ENCODE results near the gene CYTH3.
A peak's percentile ranks its signal among the peaks of the same experiment; 100 is the strongest.

Gene CYTH3

DNA sequence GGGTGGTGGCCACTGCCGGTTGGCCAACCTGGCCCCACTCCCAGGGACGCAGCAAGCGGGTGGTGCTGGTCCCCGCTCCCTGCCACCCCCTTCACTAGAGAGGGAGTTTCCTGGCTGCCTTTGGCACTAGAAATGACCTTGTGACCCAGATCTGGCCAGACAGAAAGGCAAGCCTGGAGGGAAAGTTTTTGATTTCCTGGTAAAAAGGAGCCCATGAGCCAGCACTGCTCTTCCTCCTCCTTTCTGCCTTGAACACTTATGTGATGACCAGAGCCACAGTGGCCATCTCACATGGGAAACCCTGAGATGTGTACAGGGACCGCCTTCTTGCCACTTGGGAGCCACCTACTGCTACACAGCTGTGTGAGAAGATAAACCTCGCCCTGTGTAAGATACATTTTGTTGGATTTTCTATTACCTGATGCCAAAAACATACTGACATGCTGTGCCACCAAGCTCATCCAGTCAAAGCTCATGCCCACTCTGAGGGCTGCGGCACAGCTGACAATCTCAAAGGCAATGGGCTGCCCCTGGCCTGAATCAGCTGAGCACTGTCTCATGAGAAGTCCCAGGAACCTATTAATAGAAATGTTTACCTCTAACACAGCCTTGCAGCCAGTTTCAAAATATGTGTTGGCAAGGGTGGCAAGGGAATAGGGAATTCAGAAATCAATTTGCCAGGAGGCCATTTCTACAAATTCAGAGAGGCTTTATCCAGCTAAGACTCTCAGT, 94.0 kb downstream of the CYTH3 start:
- peaks cover 17% of the 10 kb centered on the region for H3K4me1 Mint-ChIP-seq
- TF ChIP-seq CTCF (IDR thresholded peaks at IDR 0.05; ENCODE audit: unreplicated experiment in 3 of 3), result no peak
- H3K4me3 Mint-ChIP-seq, result no peak overlapping the region
- no peaks in the 10 kb centered on the region for H3K9me3 Mint-ChIP-seq
- H3K27ac Mint-ChIP-seq, result no peak overlapping the region
- H3K27me3 Mint-ChIP-seq (ENCODE audit: low read depth), result no peaks in the 10 kb centered on the region
- peaks cover 24% of the 10 kb centered on the region for H3K36me3 Mint-ChIP-seq (ENCODE audit: low read depth)

DNA sequence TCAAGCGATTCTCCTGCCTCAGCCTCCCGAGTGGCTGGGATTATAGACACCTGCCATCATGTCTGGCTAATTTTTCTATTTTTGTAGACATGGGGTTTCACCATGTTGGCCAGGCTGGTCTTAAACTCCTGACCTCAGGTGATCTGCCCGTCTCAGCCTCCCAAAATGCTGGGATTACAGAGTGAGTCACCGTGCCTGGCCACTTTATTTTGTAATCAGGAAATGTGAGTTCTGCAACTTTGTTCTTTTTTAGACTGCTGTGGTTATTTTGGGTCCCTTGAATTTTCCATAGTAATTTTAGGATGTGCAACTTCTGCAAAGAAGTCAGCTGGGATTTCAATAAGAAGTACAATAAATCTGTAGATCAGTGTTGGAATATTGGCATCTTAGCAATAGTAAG, 96.8 kb downstream of the CYTH3 start:
- TF ChIP-seq CTCF (IDR thresholded peaks at IDR 0.05; ENCODE audit: unreplicated experiment in 3 of 3), result no peak
- H3K4me3 Mint-ChIP-seq, result no peak overlapping the region
- no peak overlapping the region for H3K27ac Mint-ChIP-seq

DNA sequence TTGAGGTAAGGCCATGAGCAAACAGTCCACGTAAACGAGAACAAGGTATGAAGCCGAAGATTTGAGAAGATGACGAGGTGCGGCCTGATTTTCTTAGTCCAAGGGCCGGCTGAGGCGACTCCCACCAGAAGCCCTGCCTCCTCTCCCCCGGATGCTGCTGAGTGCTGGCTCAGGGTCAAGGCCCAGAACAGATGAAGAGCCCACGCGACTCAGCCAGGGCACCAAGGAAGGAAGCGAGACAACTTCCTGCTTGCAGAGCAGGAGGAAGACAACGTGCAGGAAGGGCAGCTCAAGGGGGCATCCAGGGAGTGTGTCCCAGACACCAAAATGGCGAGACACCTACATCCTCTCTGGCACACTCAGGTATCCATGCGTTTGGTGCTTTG, 99.5 kb downstream of the CYTH3 start:
- H3K4me1 Mint-ChIP-seq, result peaks cover 34% of the 10 kb centered on the region
- peak overlapping the region in 1 of 3 experiments; percentile 54 for H3K27ac Mint-ChIP-seq
- no peak overlapping the region for H3K4me3 Mint-ChIP-seq
- TF ChIP-seq CTCF (IDR thresholded peaks at IDR 0.05; ENCODE audit: unreplicated experiment in 3 of 3), result no peak
- peaks cover 32% of the 10 kb centered on the region for H3K36me3 Mint-ChIP-seq (ENCODE audit: low read depth)
- no peaks in the 10 kb centered on the region for H3K9me3 Mint-ChIP-seq
- no peaks in the 10 kb centered on the region for H3K27me3 Mint-ChIP-seq (ENCODE audit: low read depth)

More for the DNA sequence above, 96.8 kb downstream of the CYTH3 start:
- Mint-ChIP-seq H3K4me1 (peaks cover 19% of the 10 kb centered on the region), H3K36me3 (ENCODE audit: low read depth) (peaks cover 27% of the 10 kb centered on the region), H3K27me3 (ENCODE audit: low read depth) (no peaks in the 10 kb centered on the region), H3K9me3 (no peaks in the 10 kb centered on the region)

DNA sequence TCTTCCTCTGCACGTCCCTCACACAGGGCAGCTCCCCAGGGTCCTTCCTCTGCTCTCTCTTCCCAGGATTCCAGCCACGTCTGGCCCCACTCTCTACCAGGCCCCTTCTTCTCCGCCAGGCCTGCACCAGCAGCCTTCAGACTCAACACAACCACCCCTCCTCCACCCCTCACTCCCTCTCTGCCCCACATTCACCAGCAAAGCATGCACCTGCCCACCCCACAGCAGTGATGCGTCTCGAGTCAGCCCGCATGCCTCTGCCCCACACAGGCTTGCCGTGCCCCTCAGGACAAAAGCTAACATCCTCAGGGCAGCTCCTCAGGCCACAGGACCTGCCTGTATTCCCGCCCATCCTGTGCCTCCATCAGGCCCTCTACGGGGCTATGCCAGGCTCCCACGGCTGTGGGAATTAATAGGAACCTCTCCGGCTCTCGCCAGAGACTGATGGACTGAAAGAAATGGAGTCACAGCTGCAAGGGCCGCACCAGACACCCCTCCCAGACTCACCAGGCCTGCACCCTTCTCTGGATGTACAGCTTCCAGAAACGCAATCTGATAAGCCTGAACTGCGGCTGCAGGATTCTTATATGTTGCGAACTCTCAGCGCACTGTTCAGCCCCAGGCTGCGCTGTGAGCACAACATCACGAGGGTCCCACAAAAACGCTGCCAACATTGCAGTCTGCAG, 100.1 kb downstream of the CYTH3 start:
- Mint-ChIP-seq H3K27me3 (ENCODE audit: low read depth) (no peaks in the 10 kb centered on the region), H3K36me3 (ENCODE audit: low read depth) (peaks cover 32% of the 10 kb centered on the region), H3K27ac (peak overlapping the region in 2 of 3 experiments; percentile 17 to 61), H3K9me3 (no peaks in the 10 kb centered on the region), H3K4me1 (peaks cover 39% of the 10 kb centered on the region), H3K4me3 (no peak overlapping the region)
- TF ChIP-seq CTCF (IDR thresholded peaks at IDR 0.05; ENCODE audit: unreplicated experiment in 3 of 3), result no peak

GRCh38 chr7:6171532-6172223, 100.7 kb downstream of the CYTH3 start:
- peak overlapping the region in 2 of 3 experiments; percentile 61 to 72 for H3K27ac Mint-ChIP-seq
- H3K9me3 Mint-ChIP-seq, result no peaks in the 10 kb centered on the region
- no peak overlapping the region for H3K4me3 Mint-ChIP-seq
- peaks cover 2% of the 10 kb centered on the region for H3K27me3 Mint-ChIP-seq (ENCODE audit: low read depth)
- no peak for TF ChIP-seq CTCF (IDR thresholded peaks at IDR 0.05; ENCODE audit: unreplicated experiment in 3 of 3)
- peaks cover 29% of the 10 kb centered on the region for H3K36me3 Mint-ChIP-seq (ENCODE audit: low read depth)
- H3K4me1 Mint-ChIP-seq, result peaks cover 46% of the 10 kb centered on the region
